Neural progenitor cell (in vitro differentiated cells): ENCODE results near the gene TMEM87B.
"Not testable (repeated sequence)": the region's sequence is repeated elsewhere in the genome, so short reads cannot be mapped to it uniquely, and the experiment has no call there.

ENCODE experiments used
- CTCF ChIP-seq: fragments of 200-600 bp; sonication (generic); IDR thresholded peaks from 2 replicates; pipeline ENCODE4 v1.5.1; 2017; ENCODE audit warnings: antibody characterized with exemption, mild to moderate bottlenecking
- EZH2phosphoT487 ChIP-seq: fragments of 200-600 bp; sonication (generic); IDR thresholded peaks from 2 replicates; pipeline ENCODE4 v1.6.1; 2017; ENCODE audit warnings: antibody characterized with exemption

GRCh38 chr2:112113354-112113753 is 58.3 kb downstream of the TMEM87B start:
- TF ChIP-seq CTCF, EZH2phosphoT487: not testable (repeated sequence)
